ENCODE results near the gene TGOLN2.

The TGOLN2 gene

DNA sequence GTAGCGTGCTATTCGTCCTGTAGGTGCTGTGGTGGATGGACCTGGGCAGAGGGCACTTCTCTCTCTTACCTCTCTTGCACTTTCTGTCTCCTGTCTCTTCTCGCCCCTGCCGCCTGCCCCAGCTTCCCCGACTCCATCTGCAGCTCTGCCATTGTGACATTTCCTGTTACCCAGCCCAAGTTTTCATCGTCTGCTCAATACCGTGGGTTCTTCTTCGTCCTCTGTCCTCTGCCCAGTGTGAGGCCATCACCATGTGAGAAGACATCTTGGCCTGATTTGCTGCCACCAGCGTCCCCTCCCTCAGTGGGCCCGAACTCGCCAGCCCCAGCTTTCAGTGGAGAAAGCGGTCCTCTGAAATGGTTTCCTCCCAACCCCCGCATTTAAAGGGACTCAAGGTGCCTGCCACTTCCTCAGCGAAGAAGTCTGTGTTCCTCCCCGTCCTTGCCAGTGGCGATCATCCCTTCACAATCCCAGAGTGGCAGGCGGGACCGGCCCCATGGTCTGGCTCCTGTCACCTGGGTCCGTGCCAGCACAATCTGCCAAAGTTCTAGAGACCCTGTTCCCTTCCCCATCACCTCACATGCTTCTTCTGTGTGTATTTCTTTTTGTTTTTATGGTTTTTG, 18.0 kb downstream of the TGOLN2 start:
- TF ChIP-seq L3MBTL2 (conservative IDR thresholded peaks at IDR 0.05), result no peak
- no peak for TF ChIP-seq SP1 (IDR thresholded peaks at IDR 0.05)
- TF ChIP-seq ARNT (IDR thresholded peaks at IDR 0.05), result no peak
- no peak for TF ChIP-seq BHLHE40 (IDR thresholded peaks at IDR 0.05; ENCODE audit: borderline replicate concordance)
- TF ChIP-seq FOXM1 (IDR thresholded peaks at IDR 0.05; ENCODE audit: borderline replicate concordance), result no peak
- no peak for TF ChIP-seq HDGF (IDR thresholded peaks at IDR 0.05; ENCODE audit: borderline replicate concordance)
- TF ChIP-seq NFRKB (IDR thresholded peaks at IDR 0.05), result no peak
- POLR2A ChIA-PET, result interaction anchor here (0.6 to 0.9 kb wide), 2 partner anchors 18 to 45 kb away, joined by 3 read pairs; partner anchors contain the start of genes ELMOD3, RETSAT and TGOLN2
- DNase-seq (ENCODE audit: extremely low spot score), result no peak
- CTCF ChIA-PET, result no interaction called here

DNA sequence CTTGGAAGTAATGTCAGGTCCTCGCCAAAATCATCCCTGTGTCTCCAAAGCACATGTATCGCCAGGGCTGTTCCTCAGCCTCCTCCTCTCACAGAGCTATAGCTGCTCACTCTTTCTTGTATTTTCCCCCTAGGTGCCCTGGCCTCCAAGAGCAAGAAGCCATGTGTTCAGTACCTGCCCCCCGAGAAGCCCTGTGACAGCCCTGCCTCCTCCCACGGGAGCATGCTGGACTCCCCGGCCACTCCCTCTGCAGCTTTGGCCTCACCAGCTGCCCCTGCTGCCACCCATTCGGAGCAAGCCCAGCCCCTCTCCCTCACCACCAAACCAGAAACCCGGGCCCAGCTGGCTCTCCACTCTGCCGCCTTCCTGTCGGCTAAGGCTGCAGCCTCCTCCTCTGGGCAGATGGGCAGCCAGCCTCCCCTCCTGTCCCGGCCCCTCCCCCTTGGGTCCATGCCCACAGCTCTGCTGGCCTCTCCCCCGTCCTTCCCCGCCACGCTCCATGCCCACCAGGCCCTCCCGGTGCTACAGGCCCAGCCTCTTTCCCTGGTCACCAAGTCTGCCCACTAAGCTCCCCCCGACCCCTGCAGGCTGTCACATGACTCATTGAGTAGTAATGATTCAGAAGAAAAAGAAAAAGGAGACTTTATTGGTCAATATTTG, 18.8 kb downstream of the TGOLN2 start:
- no peak for DNase-seq (ENCODE audit: extremely low spot score)
- POLR2A ChIA-PET, result interaction anchor here (0.6 to 0.9 kb wide), 2 partner anchors 10 to 46 kb away, joined by 3 read pairs; partner anchors contain the start of genes ELMOD3 and RETSAT
- CTCF ChIA-PET, result interaction anchor here (1.2 kb wide), 1 partner anchor 9 kb away, joined by 5 read pairs; no protein-coding TSS in a partner anchor
- no peak for TF ChIP-seq ARNT (IDR thresholded peaks at IDR 0.05)
- TF ChIP-seq L3MBTL2 (conservative IDR thresholded peaks at IDR 0.05), result no peak
- no peak for TF ChIP-seq BHLHE40 (IDR thresholded peaks at IDR 0.05; ENCODE audit: borderline replicate concordance)
- no peak for TF ChIP-seq SUZ12 (IDR thresholded peaks at IDR 0.05)
- no peak for TF ChIP-seq CTBP1 (IDR thresholded peaks at IDR 0.05; ENCODE audit: borderline replicate concordance)
- no peak for TF ChIP-seq SP1 (IDR thresholded peaks at IDR 0.05)
- no peak for TF ChIP-seq LEF1 (IDR thresholded peaks at IDR 0.05; ENCODE audit: borderline replicate concordance)
- TF ChIP-seq FOXA1 (IDR thresholded peaks at IDR 0.05), result no peak
- no peak for TF ChIP-seq TARDBP (IDR thresholded peaks at IDR 0.05)
- no peak for TF ChIP-seq HDGF (IDR thresholded peaks at IDR 0.05; ENCODE audit: borderline replicate concordance)
- no peak for TF ChIP-seq ZNF384 (IDR thresholded peaks at IDR 0.05)
- TF ChIP-seq FOXM1 (IDR thresholded peaks at IDR 0.05; ENCODE audit: borderline replicate concordance), result no peak

DNA sequence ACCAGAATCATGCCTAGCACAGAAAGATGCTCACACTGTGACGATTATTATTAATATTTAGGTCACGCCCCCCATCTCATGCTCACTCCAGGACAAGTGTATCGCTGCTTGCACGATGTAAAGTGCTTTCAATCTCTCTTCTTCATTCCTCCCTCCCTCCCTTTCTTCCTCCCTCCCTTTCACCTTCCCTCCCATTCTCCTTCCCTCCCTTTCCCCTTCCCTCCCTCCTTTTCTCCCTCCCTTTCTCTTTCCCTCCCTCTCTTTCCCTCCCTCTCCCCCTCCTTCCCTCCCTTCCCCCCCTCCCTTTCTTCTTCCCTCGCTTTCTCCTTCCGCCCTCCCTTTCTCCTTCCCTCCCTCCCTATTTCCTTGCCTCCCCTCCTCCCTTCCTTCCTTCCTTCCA, 19.6 kb downstream of the TGOLN2 start:
- POLR2A ChIA-PET, result no interaction called here
- no peak for DNase-seq (ENCODE audit: extremely low spot score)
- CTCF ChIA-PET, result interaction anchor here (1.2 kb wide), 1 partner anchor 8 kb away, joined by 5 read pairs; no protein-coding TSS in a partner anchor
- TF ChIP-seq SP1 (IDR thresholded peaks at IDR 0.05), result no peak

DNA sequence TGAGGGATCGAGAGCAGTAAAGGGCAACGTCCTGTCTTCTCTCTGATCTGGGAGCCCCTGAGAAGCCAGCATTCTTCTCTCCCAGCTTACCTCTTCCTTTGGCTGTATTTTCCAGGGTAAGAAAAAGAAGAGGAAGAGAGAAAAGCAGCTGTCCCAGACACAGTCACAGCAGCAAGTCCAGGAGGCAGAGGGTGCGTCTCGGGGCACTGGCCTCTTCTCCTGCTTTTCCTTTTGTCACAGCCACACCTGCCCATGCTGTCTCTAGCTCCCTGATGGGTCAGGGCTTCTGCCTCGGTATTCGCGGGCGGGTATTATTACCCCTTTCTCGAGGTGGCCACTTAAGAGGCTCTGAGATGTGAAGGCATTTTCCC, 20.3 kb downstream of the TGOLN2 start:
- CTCF ChIA-PET, result interaction anchor here (0.8 kb wide), 1 partner anchor 81 kb away, joined by 3 read pairs; no protein-coding TSS in a partner anchor
- TF ChIP-seq SUZ12 (IDR thresholded peaks at IDR 0.05) (no peak), SP1 (IDR thresholded peaks at IDR 0.05) (no peak), L3MBTL2 (conservative IDR thresholded peaks at IDR 0.05) (no peak), ARNT (IDR thresholded peaks at IDR 0.05) (no peak), LEF1 (IDR thresholded peaks at IDR 0.05; ENCODE audit: borderline replicate concordance) (no peak), ELF4 (IDR thresholded peaks at IDR 0.05) (no peak)
- TF ChIP-seq, protein P1, sequence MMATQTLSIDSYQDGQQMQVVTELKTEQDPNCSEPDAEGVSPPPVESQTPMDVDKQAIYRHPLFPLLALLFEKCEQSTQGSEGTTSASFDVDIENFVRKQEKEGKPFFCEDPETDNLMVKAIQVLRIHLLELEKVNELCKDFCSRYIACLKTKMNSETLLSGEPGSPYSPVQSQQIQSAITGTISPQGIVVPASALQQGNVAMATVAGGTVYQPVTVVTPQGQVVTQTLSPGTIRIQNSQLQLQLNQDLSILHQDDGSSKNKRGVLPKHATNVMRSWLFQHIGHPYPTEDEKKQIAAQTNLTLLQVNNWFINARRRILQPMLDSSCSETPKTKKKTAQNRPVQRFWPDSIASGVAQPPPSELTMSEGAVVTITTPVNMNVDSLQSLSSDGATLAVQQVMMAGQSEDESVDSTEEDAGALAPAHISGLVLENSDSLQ (IDR thresholded peaks at IDR 0.05), result no peak

DNA sequence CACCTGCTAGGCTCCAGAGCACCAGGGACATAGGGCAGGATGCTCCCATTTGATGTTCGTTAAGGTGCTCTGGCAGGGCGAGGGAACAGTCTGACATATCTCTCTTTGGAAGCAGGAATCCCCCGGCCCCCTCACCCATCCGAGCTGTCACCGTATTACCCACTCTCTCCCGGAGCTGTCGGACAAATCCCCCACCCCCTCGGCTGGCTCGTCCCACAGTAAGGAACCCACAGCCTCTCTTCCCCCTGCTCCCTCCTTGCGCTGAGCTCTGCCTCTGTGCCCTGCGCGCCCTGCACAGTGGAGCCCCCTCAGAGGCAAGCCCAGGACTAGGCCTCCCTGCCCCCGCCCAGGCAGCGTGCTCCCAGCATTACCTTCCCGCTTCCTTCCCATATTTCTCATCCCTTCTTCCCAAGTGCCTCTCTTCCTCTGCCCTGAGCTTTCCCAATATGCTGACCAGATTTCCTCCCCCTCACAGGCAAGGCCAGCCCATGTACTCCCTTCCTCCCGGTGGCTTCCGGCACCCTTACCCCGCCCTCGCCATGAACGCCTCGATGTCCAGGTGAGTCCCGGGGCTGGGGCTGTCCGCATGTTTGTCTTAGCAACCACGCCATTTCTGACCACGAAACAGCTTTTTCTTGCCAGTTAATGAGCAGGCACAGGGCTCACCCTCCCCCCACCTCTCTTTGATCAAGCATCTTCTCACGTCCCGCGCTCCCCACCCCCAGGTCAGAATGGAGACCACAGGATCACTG, 23.8 kb downstream of the TGOLN2 start:
- no peak for DNase-seq (ENCODE audit: extremely low spot score)
- TF ChIP-seq ARNT (IDR thresholded peaks at IDR 0.05) (no peak), L3MBTL2 (conservative IDR thresholded peaks at IDR 0.05) (no peak), SUZ12 (IDR thresholded peaks at IDR 0.05) (no peak), CTBP1 (IDR thresholded peaks at IDR 0.05; ENCODE audit: borderline replicate concordance) (no peak)
- TF ChIP-seq, protein P1 (IDR thresholded peaks at IDR 0.05), result no peak
- CTCF ChIA-PET, result interaction anchor here (1.6 kb wide), 1 partner anchor 237 kb away, joined by 3 read pairs; no protein-coding TSS in a partner anchor
- POLR2A ChIA-PET, result no interaction called here

More for the DNA sequence above, 20.3 kb downstream of the TGOLN2 start:
- POLR2A ChIA-PET, result no interaction called here
- DNase-seq (ENCODE audit: extremely low spot score), result no peak

DNA sequence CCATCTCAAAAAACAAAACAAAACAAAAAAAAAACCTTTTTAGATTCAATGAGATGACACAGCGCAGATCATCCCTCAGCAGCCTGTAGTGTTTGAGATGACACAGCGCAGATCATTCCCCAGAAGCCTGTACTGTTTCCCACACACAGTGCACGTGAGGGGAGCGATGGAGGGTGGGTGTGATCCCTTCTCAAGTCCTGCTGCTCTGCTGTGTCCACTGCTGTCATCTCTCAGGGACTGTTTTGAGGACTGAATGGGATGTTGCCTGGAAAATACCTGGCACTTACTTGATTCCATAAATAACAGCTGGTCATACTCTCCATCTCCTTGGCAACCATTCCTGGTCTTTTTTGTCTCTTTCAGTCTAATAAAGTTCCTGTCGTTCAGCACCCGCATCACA, 25.7 kb downstream of the TGOLN2 start:
- no peak for DNase-seq (ENCODE audit: extremely low spot score)
- POLR2A ChIA-PET, result no interaction called here
- TF ChIP-seq SUZ12 (IDR thresholded peaks at IDR 0.05), result no peak
- TF ChIP-seq ELF4 (IDR thresholded peaks at IDR 0.05), result no peak
- no peak for TF ChIP-seq CTBP1 (IDR thresholded peaks at IDR 0.05; ENCODE audit: borderline replicate concordance)
- no peak for TF ChIP-seq HDGF (IDR thresholded peaks at IDR 0.05; ENCODE audit: borderline replicate concordance)
- no peak for TF ChIP-seq L3MBTL2 (conservative IDR thresholded peaks at IDR 0.05)
- no peak for TF ChIP-seq ARNT (IDR thresholded peaks at IDR 0.05)
- no peak for TF ChIP-seq FOXM1 (IDR thresholded peaks at IDR 0.05; ENCODE audit: borderline replicate concordance)
- TF ChIP-seq, protein P1 (IDR thresholded peaks at IDR 0.05), result no peak
- TF ChIP-seq ZNF384 (IDR thresholded peaks at IDR 0.05), result no peak
- TF ChIP-seq TARDBP (IDR thresholded peaks at IDR 0.05), result no peak
- no peak for TF ChIP-seq NFRKB (IDR thresholded peaks at IDR 0.05)
- no peak for TF ChIP-seq FOXK2 (IDR thresholded peaks at IDR 0.05)
- no peak for TF ChIP-seq LEF1 (IDR thresholded peaks at IDR 0.05; ENCODE audit: borderline replicate concordance)
- no peak for TF ChIP-seq FOXA1 (IDR thresholded peaks at IDR 0.05)
- no peak for TF ChIP-seq SP1 (IDR thresholded peaks at IDR 0.05)
- CTCF ChIA-PET, result interaction anchor here (1.7 to 3.6 kb wide), 2 partner anchors 12 to 376 kb away, joined by 3 to 11 read pairs; no protein-coding TSS in a partner anchor
